ENCODE results near the gene TRAPPC2L.

TRAPPC2L gene

DNA sequence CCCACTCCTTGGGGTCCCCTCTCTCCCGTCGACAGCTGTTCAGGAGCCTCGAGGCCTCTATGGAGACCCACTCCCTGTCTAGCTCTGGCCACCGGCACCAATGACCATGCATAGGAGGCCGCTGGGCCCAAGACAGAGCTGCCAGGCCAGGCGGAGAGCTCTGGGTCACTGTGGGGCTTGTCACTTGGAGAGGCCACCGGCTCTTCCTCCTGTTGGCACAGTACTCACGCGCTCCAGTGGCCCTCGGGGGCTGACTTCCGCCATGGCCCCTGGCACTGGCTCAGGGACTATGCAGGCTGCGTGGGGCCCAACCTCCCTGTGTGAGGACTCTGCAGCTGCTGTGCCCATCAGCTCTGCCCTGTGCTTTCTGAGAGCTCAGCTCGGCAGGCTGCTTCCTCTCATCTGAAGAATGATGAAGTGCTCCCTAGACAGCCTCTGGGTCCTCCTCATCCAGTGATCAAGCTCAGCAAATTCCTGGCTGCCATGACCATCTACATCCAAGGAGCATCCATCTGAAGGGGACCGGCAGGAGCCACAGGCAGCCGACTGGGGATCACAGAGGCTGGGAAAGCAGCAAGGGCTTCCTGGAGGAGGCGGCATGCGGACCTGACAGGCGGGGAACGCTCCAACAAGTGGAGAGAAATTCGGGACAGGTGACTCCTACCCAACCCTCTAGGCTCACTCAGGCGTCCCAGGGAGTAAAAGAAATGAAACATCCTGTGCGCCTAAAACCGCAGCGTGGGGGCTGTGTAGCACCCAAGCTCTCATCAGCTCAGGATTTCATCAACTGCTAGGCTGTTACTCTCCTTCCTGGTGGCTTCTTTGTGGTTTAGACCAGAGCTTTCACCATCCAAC lies 17.0 kb upstream of the TRAPPC2L start:
- DNase-seq = no peak

GRCh38 chr16:88840600-88841215 lies 16.2 kb upstream of the TRAPPC2L start:
- no peak for DNase-seq

- DNase-seq = no peak
These were observed 15.2 kb upstream of the TRAPPC2L start for GRCh38 chr16:88841521-88842307.

DNA sequence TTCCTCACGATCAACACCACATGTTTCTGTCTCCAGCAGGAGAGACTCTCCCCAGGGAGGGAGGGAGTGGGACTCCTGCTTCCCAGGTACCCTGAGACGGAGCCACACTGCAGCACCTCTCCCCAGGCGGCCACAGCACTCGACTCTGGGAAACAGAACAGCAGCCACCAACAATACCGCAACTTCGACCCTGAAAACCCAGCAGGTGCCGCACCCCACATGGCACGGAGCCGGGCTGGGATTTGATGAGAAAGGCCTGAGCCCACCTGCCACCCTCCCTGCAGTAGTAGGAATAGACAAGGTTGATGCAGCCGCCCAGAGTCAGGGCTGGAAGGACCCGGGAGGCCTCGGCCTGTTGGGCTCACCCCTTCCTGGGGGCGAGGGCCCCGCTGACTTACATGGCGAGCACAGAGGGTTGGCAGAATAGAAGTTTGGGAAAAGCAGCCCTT lies 14.6 kb upstream of the TRAPPC2L start:
- DNase-seq = no peak

GRCh38 chr16:88842806-88843205 lies 14.1 kb upstream of the TRAPPC2L start:
- DNase-seq = no peak

DNA sequence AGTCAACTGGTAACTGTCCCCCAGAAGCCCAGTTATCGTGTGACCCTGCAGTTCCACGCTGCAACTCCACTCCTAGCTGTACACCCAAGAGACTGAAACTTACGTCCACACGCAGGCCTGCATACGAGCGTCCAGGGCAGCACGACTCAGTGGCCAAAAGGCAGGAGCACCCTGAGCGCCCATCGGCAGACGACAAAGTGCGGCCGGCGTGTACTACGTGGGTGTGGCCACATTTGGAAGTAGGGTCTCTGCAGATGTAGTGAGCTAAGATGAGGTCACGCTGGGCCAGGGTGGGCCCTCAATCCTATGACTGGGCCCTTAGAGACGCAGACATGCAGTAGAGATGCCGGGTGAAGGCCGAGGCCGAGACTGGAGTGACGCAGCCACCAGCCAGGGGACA lies 13.7 kb upstream of the TRAPPC2L start:
- no peak for DNase-seq

- no peak for DNase-seq
These were observed 12.4 kb upstream of the TRAPPC2L start for GRCh38 chr16:88844419-88845036.

- no peak for DNase-seq
These were observed 10.8 kb upstream of the TRAPPC2L start for GRCh38 chr16:88846088-88846487.

DNA sequence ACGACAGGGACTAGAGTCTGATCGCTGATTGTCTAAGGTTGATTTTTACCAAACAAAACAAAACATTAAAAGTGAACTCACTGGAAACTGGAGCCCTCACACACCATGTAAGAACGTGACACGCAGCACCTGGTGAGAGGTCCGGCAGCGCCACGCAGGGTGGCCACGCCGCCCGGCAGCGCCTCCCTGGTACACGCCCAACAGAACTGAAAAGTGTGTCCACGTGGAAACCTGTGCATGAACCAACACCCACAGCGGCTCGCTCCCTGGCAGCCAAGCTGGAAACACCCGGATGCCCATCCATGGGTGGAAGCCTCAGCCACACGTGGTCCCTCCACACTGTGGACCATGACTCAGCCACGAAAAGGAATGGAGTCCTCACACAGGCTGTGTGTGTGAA lies 9.3 kb upstream of the TRAPPC2L start:
- DNase-seq = no peak

GRCh38 chr16:88848557-88848956 lies 8.4 kb upstream of the TRAPPC2L start:
- DNase-seq = no peak

DNA sequence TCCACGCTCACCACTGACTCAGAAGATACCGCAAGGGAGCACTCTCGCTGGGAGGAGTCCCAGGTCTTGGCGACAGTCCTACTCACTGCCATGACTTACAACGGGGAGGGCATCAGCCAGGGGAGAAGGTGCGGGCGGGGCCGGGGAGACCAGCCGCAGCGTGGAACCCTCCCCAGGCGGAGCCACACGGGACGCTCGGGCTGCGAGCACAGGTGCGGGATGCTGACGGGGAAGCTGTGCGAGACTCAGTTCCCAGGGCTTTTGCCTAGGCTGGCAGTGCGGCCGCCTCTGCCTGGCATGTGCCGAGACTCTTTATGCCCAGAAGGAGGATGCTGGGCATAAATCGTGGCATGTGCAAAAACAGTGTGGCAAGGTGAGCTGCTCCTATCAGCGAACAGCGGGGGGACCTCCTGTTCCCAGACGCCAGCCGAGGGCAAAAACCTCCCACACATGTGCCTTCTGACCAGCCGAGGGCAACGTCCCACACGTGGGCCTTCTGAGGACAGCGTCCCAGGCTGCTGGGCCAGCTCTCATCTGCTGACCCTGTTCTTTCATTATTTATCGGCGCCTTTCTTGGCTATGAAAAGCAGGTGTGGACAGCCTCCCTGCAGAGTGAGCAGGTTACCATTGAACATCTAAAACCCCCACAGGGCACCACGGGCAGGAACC lies 6.3 kb upstream of the TRAPPC2L start:
- no peak for DNase-seq

DNA sequence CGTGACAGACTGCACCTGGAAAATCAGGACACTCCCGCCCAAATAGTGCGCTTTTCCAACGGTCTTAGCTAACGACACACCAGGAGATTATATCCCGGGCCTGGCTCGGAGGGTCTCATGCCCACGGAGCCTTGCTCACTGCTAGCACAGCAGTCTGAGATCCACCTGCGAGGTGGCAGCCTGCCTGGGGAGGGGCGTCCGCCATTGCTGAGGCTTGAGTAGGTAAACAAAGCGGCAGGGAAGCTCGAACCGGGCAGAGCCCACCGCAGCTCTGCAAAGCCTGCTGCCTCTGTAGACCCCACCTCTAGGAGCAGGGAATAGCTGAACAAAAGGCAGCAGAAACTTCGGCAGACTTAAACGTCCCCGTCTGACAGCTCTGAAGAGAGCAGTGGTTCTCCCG lies 5.3 kb upstream of the TRAPPC2L start:
- no peak for DNase-seq

- no peak for DNase-seq
These were observed 3.5 kb upstream of the TRAPPC2L start for GRCh38 chr16:88853325-88853941.

DNA sequence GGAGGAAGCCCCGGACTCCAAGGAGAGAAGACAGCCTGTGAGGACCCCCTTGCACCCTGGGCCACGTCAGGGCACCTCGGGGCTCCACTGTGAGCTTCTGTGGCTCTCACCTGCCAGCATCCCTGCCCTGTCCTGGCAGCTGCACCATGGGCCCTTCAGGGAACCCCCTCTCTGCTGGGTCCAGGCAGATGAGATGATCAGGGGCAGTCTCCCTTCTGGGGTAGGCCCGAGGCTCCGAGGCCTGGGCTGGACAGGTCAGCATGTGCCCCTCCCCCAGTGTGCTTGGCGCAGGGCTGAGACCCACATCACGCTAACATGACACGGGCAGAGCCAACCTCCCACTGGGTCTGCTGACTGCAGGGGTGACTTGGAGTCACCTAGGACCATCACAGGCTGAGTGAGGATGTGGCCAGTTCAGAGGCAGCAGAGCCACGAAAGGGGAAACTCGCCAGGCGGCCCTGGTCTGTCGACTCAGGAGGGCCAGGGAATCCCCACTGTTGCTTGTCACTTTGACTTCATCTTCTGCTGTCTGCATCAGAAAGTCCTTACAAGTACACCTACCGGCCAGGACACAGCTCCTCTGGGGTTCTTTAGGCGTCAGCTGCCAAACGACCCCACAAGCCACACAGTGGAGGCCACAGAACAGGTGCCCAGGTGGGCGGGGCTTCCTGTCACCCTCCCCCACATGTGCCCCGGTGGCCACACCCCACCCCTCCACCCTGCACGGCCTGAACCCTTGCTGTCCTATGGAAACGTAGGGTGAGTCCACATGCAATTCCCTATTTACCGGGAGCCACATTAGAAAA lies 2.4 kb upstream of the TRAPPC2L start:
- DNase-seq = no peak

- DNase-seq = no peak
These were observed 1.8 kb upstream of the TRAPPC2L start for GRCh38 chr16:88855176-88855575.

DNA sequence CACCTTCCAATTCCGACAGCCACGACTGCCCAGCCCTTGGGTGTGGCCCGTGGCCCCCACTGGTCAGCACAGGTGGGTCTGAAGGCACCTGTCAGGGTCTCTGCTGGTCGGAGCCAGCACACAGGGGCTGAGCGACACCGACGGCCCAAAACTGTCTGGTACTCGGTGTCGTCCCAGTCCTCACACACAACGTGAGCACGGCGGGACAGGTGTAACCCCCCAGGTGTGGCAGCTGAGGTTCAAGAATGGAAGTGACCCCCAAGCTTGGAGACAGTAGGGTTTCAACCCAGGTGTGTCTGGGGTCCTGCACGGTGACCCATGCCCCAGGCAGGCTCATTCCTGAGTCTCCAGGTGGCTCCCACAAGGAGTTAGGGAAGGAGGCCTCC lies 1.2 kb upstream of the TRAPPC2L start:
- DNase-seq = no peak

DNA sequence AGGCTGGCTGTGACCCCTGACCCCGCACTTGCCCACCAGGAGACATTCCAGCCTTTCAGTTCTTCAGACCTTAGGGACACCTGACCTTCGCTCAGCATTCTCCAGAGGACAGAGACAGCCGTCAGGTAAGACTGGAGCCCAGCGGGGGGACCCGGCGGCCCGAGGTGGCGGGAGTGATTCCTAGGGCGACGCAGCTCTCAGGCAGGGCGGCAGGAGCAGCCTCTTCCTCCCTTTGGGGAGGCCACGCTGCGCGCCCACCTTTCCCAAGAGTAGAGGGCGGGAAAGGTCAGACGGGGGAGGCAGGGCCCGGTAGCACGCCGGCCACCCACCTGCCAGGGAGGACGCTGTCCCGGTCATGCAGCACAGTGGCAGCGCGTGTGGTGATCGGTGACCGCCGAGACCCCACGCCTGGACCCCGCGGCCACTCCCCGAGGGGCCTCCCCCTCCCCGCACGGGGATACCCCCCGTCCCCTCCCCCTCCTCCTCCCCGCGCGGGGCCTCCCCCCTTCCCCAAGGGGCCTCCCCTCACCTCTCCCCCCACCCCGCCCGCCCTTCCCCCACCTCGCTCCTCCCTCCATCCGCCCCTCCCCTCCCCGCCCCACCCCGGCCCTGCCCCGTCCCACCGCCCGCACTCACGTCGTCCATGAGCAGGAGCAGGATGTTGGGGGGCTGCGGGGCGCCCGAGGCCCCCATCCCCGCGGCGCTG lies 652 bp upstream of the TRAPPC2L start:
- no peak for DNase-seq

GRCh38 chr16:88857728-88858339 lies 907 bp downstream of the TRAPPC2L start:
- DNase-seq = no peak

DNA sequence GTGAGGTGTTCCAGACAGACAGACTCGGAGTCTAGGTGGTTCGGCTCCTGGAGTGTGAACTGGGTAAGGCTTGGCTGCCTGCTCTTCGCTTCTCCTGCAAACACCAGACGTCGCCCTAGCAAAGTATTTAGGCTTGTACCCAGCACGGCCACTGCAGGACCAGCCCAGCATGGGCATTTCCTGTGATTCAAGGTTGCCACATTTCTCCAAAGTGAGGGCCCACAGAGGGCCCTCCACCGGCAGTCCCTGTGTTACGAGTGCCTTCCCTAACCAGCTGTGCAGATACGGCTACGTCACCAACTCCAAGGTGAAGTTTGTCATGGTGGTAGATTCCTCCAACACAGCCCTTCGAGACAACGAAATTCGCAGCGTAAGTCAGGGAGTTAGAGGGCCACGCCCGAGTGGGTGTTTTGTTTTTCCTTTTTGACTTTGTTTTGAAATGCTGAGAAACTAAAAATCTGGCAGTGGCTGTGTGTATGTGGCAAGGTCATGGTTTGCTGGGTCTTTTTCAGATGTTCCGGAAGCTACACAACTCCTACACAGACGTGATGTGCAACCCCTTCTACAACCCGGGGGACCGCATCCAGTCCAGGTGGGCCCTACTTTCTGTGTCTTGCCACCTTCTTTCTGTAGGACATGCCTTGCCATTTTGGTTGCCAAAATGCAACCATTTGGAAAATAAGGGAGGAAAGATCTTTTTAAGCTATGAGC lies 2.6 kb downstream of the TRAPPC2L start:
- no peak for DNase-seq

GRCh38 chr16:88861359-88861758 lies 4.4 kb downstream of the TRAPPC2L start:
- no peak for DNase-seq
